Bone marrow (tissue), 2 donors: ENCODE data around the gene OLFML3.
A peak's percentile ranks its signal among the peaks of the same experiment; 100 is the strongest.

ENCODE experiments used
- DNase-seq, 2 donors: peaks; one replicate each; lab custom pipeline; 2025; lab: John Stamatoyannopoulos, UW

The OLFML3 gene

DNA sequence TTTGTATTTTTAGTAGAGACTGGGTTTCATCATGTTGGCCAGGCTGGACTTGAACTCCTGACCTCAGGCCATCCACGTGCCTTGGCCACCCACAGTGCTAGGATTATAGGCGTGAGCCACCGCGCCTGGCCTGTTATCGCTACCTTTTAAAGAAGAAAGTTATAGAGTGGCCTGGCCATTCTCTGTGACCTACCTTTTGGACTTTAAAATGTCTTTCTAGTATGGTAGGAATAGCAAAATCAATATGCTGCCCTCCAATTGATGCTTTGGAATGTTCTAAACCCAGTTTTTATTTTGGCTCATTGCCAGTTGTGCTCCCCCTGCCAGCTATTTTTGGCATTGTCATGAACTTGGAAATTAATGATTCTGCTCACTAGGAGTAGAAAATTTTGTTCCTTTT is 30.3 kb upstream of the OLFML3 start:
- no peak for DNase-seq

- DNase-seq: no peak
Observed at GRCh38 chr1:113950908-113951307, 28.4 kb upstream of the OLFML3 start.

GRCh38 chr1:113951719-113952118 is 27.6 kb upstream of the OLFML3 start:
- DNase-seq: no peak

DNA sequence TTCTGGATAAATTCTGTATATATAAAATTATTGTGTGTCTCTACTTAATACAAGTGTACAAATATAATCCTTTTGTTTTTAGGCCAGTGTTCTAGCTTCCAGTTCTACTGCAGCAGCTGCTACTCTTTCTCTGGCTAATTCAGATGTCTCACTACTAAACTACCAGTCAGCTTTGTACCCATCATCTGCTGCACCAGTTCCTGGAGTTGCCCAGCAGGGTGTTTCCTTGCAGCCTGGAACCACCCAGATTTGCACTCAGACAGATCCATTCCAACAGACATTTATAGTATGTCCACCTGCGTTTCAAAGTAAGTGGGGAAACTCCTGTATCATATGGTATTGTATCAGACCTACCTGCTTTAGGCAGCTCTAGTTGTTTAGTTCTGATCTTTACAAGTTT is 21.3 kb upstream of the OLFML3 start:
- DNase-seq: no peak

GRCh38 chr1:113958691-113959090 is 20.6 kb upstream of the OLFML3 start:
- no peak for DNase-seq

GRCh38 chr1:113963281-113963906 is 15.9 kb upstream of the OLFML3 start:
- no peak for DNase-seq

GRCh38 chr1:113965703-113966412 is 13.4 kb upstream of the OLFML3 start:
- no peak for DNase-seq

GRCh38 chr1:113972954-113973353 is 6.3 kb upstream of the OLFML3 start:
- no peak for DNase-seq

DNA sequence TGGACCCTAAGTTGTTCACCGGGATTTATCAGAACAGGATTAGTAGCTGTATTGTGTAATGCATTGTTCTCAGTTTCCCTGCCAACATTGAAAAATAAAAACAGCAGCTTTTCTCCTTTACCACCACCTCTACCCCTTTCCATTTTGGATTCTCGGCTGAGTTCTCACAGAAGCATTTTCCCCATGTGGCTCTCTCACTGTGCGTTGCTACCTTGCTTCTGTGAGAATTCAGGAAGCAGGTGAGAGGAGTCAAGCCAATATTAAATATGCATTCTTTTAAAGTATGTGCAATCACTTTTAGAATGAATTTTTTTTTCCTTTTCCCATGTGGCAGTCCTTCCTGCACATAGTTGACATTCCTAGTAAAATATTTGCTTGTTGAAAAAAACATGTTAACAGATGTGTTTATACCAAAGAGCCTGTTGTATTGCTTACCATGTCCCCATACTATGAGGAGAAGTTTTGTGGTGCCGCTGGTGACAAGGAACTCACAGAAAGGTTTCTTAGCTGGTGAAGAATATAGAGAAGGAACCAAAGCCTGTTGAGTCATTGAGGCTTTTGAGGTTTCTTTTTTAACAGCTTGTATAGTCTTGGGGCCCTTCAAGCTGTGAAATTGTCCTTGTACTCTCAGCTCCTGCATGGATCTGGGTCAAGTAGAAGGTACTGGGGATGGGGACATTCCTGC is 3.9 kb upstream of the OLFML3 start:
- peak in 1 of 2 donors; percentile 66 for DNase-seq

DNA sequence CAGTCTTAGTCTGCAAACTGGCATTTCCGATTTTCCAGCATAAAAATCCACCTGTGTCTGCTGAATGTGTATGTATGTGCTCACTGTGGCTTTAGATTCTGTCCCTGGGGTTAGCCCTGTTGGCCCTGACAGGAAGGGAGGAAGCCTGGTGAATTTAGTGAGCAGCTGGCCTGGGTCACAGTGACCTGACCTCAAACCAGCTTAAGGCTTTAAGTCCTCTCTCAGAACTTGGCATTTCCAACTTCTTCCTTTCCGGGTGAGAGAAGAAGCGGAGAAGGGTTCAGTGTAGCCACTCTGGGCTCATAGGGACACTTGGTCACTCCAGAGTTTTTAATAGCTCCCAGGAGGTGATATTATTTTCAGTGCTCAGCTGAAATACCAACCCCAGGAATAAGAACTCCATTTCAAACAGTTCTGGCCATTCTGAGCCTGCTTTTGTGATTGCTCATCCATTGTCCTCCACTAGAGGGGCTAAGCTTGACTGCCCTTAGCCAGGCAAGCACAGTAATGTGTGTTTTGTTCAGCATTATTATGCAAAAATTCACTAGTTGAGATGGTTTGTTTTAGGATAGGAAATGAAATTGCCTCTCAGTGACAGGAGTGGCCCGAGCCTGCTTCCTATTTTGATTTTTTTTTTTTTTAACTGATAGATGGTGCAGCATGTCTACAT is 2.5 kb upstream of the OLFML3 start:
- DNase-seq: peak in 1 of 2 donors; percentile 8

DNA sequence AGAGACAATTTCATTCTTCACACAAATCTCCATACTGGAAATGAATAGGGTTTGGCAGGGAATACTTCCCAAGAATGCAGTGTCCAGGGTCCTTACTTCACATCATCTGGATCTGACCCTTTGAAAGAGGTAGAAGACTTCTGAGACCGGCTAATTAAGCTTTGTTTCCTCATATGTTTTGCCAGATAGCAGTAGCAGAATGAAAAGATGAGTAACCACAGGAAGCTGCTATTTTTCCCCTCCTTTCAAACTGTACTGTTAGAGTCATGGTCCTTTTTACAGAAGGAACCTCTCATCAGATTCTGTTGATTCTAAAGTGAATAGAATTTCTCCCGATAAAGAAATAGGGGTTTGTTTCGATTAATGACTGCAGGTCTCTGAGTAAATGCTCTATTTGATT is 1.4 kb upstream of the OLFML3 start:
- no peak for DNase-seq

GRCh38 chr1:113980110-113980509 is 836 bp downstream of the OLFML3 start:
- DNase-seq: no peak

DNA sequence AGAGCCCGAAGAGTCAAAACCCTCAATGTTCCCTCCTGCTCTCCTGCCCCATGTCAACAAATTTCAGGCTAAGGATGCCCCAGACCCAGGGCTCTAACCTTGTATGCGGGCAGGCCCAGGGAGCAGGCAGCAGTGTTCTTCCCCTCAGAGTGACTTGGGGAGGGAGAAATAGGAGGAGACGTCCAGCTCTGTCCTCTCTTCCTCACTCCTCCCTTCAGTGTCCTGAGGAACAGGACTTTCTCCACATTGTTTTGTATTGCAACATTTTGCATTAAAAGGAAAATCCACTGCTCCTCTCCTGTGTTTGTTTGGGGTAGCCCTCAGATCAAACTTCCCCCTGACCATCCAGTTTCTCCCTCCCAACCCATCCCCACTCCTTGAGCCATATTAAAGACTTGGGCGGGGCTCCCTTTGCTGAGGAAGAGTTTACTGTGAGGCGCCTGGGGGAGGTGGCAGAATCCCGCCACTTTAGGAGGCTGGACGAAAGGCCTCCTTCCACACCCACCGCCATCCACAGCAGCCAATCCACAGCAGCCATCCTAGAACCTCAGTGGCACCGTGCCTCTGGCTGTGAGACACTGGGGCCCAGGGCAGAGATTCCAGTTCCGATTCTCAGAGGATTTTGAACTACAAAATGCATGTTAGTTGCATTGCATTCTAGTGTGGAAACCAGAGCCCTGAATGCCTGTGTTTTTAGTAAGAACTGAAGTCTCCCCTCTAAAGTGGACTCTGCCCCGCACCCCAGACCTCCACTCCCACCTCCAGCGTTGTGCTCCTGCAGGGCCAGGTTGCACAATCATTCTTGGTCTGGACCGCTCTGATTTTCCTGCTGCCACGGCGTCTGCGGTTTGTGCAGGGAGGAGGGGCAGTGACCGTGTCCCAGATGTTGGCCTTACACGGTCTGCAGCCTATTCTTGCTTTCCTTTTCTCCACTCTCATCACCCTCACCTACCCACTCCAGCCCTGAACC is 3.0 kb downstream of the OLFML3 start:
- DNase-seq: no peak

DNA sequence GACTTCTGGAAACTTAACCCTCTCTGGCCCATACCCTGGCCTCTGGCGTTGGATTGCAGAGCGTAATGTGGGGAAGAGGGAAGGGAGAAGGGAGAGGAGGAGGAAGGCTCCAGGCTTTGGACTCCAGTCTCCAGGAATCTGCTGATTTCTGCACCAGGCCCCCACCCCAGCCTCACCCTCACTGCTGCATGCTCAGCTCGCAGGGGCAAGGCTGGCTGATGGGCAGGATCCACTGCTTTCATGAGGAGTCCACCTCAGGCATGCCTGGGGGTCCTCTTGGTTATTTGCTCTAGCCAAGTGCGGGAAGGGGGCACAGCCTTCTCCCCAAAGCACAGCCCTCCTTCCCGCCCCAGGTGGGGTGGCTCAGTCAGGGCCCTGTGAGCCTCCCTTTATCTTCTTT is 3.7 kb downstream of the OLFML3 start:
- DNase-seq: no peak

DNA sequence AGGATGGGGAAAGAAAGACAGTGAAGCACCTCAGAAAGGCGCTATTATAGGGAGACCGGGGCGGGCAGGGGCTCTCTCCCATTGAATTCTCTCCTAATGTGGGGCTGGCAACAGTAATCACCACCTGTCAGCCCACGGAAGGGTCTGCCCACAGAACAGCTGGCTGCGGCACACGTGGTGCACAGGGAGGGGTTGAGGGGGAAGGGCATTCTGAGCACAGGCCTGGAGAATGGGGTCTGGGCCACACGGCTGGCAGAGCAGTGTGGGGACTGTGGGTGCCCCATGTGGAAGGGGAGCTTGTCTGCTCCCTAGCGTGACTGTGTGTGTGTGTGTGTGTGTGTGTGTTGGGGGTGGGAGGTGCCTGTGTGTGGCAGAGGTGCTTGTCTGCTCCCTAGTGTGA is 4.1 kb downstream of the OLFML3 start:
- no peak for DNase-seq

DNA sequence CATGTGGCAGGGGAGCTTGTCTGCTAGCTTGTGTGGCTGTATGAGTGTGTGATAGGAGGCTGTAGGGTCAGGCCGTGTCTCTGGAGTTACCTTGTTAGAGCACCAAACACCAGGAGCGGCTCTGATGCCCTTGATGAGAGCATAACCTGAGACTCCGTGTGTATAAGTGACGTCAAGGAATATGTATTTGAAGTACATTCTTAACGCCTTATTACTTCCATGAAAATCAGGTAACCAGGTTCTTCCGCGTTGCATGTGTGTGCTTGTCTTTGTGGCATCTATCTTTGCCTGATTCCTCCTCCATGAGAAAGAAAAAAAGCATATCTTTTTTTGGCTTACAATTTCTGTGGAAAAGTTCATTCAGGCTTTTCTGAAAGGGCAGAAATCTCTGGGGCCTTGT is 4.6 kb downstream of the OLFML3 start:
- DNase-seq: no peak

- no peak for DNase-seq
Observed at GRCh38 chr1:113984710-113985109, 5.4 kb downstream of the OLFML3 start.

DNA sequence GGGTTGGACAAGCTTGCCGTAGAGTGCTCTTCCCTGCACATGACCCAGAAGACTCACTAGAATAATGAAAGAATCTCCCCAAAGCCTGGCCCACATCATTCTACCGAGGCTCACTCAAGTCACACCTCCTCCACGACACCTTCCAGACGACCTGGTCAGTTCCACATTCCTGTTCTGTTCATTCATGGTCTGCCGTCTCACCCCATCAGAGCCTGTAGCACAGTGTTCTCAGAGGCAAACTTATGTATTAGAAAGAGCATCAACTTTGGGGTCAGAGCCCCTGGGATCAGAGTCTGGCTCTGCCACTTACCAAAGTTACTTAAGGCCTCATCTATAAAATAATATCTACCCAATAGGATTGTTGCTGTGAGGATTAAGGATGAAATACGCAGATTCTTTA is 7.5 kb downstream of the OLFML3 start:
- DNase-seq: no peak

- DNase-seq: no peak
Observed at GRCh38 chr1:113987259-113987658, 8.0 kb downstream of the OLFML3 start.

DNA sequence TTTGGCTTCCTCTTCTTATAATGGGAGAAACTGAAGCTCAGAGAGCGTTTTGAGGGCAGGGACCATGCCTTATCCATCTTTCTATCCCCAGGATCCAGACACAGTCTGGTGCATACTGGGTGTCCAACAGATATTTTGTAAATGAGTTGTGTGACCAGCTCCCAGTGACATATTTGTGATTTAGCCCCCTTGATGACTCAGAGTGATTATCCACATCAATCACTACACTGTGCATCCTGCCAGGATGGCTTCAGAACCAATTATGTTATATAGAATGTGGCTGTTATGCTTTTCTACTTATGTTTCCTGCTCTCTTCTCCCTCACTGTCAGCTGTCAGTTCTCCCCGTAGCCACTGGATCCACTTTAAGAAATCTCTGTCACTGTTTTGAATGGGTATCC is 11.3 kb downstream of the OLFML3 start:
- no peak for DNase-seq

DNA sequence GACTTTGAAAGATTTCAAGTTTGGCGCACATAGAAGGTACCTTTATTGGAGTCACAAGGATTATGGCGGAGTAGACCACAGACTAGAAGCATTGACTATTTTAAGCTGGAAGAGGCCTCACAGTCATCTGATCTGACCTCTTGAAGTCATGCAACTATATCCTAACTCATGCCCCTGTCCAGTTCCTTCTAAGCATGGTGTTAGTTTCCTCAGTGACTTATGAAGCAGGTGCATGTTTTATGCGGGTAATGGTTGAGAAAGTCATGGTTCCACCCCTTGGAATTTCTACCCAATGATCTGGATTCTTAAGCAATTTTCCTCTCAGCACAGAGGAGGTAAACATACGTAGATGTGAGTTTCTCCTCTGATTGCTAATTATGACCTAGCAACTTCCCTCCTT is 11.7 kb downstream of the OLFML3 start:
- no peak for DNase-seq
